ENCODE measurements around the gene IFT57.

The IFT57 gene

DNA sequence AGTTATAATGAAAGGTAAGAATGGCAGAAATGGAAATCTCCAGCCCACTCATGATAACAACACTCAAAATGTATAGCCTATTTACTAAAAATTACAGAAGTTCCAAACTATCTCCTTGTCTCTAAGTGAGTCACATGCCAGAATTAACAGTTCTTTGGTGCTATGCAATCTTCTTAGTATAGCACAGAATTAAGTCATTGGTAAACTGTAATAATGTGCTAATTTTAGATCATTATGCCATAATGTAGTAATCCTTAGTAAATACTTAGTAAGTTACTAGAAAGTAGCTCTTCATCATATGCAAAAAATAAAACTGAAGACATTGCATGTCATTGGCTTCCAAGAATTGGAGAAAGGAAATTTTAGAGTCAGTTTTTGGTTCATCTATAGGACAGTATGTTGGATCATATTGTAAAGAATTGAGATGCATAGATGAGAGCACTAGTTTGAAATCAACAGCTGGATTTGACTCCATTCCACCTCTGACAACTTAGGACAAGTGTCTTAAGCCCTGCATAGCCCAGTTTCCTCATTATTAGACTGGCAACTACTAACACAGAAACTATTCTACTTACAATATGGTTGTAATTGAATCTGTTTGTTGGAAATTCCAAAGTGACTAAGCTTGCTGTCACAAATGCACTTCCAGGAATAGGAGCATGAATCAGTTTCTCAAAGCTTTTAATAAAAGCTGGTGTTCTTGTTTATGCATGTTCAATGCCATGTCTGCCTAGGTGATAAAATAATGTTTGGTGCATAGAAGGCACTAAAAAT, 91.3 kb downstream of the IFT57 start:
- FAIRE-seq (no peak), DNase-seq (ENCODE audit: insufficient read length, low spot score) (no peak)
- TF ChIP-seq, protein P1, sequence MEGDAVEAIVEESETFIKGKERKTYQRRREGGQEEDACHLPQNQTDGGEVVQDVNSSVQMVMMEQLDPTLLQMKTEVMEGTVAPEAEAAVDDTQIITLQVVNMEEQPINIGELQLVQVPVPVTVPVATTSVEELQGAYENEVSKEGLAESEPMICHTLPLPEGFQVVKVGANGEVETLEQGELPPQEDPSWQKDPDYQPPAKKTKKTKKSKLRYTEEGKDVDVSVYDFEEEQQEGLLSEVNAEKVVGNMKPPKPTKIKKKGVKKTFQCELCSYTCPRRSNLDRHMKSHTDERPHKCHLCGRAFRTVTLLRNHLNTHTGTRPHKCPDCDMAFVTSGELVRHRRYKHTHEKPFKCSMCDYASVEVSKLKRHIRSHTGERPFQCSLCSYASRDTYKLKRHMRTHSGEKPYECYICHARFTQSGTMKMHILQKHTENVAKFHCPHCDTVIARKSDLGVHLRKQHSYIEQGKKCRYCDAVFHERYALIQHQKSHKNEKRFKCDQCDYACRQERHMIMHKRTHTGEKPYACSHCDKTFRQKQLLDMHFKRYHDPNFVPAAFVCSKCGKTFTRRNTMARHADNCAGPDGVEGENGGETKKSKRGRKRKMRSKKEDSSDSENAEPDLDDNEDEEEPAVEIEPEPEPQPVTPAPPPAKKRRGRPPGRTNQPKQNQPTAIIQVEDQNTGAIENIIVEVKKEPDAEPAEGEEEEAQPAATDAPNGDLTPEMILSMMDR (IDR thresholded peaks at IDR 0.05; ENCODE audit: insufficient read depth, missing control alignments): no peak

DNA sequence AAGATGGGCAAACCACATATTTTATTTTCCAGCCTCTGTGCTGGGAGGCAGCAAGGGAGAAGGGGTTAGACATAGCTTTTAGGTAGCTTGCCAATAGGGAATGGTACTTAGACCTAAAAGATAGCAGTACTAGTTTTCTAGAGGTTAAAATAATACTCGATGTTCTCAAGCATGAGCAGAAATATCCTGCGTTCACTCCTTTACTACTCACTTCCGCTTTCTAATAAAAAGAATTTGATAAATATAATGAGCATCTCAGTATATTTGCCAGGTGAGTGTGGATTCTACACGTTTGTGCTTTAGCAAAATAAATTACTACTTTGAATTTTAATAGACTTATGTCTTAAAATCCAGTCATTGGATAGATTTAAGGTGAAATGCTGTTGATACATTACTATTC, 92.0 kb downstream of the IFT57 start:
- DNase-seq (ENCODE audit: insufficient read length, low spot score): no peak
- no peak for FAIRE-seq
- TF ChIP-seq, protein P1 (IDR thresholded peaks at IDR 0.05; ENCODE audit: insufficient read depth, missing control alignments): no peak

DNA sequence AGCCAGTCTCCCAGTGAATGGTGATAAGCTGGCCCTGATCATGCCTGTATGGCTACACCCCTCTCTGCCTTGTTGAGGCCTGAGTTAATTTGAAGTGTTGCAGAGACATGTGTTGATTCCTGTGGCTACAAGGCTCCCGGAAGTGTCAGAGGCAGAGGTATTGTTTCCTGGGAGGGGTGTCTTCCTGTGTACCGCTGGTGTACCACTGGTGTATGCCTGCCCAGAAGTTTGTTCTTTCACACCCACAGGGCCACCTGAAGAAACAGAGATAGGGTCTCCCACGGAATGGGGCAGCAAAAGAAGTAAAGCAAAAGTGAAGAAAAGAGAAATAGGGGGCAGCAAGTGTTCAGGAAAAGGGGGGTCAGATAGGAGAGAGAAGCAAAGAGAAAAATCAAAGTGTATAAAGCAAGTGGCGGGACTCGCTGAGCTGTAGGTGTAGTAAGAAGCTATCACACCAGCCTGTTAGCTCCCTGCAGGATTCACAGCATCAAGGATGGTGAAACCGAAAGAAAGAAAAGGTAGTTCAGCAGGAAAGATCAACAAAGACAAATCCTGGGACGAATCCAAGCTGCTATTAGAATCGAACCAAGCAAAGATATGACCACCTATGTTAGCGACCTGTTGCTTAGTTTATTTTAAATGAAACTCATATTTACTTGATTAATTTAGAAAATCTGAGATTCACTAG, 94.8 kb downstream of the IFT57 start:
- DNase-seq (ENCODE audit: insufficient read length, low spot score) (no peak), FAIRE-seq (no peak)
- TF ChIP-seq, protein P1 (IDR thresholded peaks at IDR 0.05; ENCODE audit: insufficient read depth, missing control alignments): no peak

DNA sequence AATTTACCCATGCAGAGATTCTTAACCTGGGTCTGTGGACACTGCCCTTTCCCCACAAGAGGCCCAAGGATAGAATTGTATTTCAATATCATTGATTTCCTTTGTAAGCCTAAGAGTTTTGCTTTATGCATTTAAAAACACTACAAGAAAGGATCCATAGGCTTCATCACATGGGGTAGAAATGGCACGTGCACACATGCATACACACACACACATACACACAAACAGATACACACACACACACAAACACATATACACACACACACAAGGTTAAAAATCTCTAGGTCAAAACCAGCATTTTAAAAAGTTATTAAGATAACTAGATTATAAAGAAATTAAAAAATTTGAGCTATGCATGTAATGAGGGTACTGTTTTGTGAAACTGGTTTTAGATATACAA, 95.9 kb downstream of the IFT57 start:
- FAIRE-seq (no peak), DNase-seq (ENCODE audit: insufficient read length, low spot score) (no peak)
- TF ChIP-seq, protein P1 (IDR thresholded peaks at IDR 0.05; ENCODE audit: insufficient read depth, missing control alignments): no peak

DNA sequence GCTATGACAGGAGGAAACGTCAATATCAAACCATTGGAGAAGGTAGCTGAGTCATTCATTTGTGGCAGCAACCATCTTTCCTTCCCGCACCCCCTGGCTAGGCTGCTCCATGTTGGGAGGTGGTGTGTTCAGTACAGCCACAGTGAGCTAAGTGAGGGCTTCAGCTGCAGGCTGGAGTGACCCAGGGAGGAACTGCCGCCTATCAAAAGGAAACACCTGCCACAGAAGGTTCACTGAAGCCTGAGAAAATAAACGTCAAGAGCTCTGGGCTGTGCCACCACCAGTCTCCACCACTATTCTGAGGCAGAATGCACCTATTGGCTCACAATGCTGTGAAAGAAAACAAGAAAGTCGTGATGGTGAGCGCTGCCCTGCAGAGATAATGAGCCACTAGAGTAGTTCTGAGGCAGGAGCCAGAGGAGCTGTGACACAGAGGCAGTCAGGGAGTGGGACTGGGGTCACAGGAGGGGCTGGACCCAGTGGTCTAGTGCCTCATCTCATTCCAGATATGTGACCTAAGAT, 96.6 kb downstream of the IFT57 start:
- DNase-seq (ENCODE audit: insufficient read length, low spot score) (no peak), FAIRE-seq (no peak)
- TF ChIP-seq, protein P1 (IDR thresholded peaks at IDR 0.05; ENCODE audit: insufficient read depth, missing control alignments): no peak

DNA sequence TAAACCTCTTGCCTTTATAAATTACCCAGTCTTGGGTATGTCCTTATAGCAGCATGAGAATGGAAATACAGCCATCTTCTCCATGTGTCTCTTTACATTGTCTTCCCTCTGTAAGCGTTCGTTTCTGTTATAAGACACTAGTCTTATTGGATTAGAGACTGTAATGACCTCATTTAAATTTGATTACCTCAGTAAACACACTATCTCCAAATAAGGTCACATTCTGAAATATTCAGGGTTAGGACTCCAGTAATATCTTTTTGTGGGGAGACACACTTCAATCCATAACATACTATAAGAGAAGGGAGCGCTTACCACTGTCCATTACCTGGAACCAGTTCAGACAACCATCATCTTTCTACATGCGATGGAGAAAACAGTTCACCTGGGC, 97.1 kb downstream of the IFT57 start:
- FAIRE-seq: no peak
- DNase-seq (ENCODE audit: insufficient read length, low spot score): no peak
- TF ChIP-seq, protein P1 (IDR thresholded peaks at IDR 0.05; ENCODE audit: insufficient read depth, missing control alignments): no peak

All from D721Med (cell line).